Endothelial cell of hepatic sinusoid (primary cell): Measurements from ENCODE around the gene UGT1A7.
"Not testable (repeated sequence)": the region's sequence is repeated elsewhere in the genome, so short reads cannot be mapped to it uniquely, and the experiment has no call there.

Experiments
- in situ Hi-C: cut with HindIII; loops from 2 replicates; pipeline ENCODE4 v1.10.0; 2017; ENCODE audit warnings: low sequenced_read_pairs

The UGT1A7 gene

DNA sequence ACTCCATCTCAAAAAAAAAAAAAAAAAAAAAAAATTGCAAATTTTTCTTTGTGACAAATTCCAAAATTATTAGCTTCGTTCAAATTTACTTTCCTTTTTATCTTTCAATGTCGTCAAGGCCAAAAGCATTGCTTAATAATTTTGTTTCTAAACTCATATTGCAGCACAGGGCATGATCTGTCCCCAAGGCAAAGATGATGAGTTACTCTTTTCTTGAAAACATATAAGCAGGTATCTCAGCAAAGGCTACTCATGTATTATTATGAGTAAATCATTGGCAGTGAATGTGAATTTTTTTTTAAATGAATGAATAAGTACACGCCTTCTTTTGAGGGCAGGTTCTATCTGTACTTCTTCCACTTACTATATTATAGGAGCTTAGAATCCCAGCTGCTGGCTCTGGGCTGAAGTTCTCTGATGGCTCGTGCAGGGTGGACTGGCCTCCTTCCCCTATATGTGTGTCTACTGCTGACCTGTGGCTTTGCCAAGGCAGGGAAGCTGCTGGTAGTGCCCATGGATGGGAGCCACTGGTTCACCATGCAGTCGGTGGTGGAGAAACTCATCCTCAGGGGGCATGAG lies at the start of gene UGT1A7:
TSS of gene UGT1A7 (plus strand) at position 381 of the 579 bp plus-strand sequence. CDS start at position 418, 37 bp downstream.
- in situ Hi-C loops, result no loop called here

DNA sequence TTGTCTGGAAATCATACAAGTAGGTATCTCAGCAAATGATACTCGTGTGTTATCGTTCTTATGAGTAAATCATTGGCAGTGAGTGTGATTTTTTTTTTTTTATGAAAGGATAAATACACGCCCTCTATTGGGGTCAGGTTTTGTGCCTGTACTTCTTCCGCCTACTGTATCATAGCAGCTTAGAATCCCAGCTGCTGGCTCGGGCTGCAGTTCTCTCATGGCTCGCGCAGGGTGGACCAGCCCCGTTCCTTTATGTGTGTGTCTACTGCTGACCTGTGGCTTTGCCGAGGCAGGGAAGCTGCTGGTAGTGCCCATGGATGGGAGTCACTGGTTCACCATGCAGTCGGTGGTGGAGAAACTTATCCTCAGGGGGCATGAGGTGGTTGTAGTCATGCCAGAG lies 45.4 kb upstream of the UGT1A7 start, which contains the start of gene UGT1A10:
TSS of gene UGT1A10 (plus strand) at position 143 of the 400 bp plus-strand sequence. CDS start at position 218, 75 bp downstream.
- in situ Hi-C loops, result not testable (repeated sequence)

DNA sequence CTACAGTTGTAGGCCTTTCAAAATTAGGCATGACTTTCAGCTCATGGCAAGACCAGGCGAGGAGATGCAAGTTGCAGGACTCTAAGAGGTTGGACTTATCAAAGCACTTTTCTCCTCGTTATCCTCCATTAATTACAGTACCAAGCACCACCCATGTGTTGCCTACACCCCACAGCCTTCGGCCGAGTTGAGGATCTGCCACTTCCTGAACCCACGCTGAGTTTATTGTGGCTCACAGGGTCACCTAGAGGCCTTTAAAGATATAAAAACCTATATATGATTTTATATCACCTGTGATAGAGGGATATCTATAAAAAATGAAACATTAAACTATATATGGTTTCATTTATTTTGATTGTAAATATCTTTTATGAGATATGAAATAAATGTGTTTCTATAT lies 42.9 kb upstream of the UGT1A7 start:
- in situ Hi-C loops, result no loop called here

DNA sequence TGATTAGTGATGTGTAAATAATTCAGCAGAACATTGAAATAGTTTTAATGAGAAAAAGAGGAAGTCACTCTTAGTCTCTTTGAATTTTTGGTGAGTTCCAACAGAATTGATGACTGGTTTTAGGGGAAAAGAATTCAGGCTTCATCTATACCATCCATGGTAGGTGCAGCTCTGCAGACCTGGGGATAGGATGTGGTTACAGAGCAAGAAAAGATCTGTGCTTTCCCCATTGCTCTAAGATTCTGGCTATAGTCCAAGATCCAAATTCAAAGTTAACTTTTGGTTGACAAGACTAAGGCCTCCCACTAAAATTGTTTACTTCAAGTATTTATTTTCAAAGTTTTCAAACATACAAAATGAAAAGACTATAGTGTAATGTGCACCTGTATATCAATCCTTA lies 41.8 kb upstream of the UGT1A7 start:
- in situ Hi-C loops, result no loop called here

DNA sequence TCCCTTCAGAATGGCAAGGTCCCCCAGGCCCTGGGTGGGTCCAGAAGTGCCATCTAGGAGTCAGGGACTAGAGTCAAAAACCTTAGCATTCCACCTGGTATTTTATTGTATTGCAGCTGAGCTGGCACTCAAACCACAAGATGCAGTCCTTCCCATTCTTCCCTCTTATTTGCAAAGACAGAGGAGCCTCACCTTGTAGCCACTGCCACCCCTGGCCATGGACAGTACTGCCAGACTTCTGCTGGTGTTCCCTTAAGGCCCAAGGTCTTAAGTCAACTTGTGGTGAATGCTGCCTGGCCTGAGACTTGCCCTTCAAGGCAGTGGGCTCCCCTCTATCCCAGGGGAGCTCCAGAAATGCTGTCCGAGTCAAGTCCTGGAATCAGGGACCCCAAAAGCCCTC lies 38.6 kb upstream of the UGT1A7 start:
- in situ Hi-C loops, result no loop called here

DNA sequence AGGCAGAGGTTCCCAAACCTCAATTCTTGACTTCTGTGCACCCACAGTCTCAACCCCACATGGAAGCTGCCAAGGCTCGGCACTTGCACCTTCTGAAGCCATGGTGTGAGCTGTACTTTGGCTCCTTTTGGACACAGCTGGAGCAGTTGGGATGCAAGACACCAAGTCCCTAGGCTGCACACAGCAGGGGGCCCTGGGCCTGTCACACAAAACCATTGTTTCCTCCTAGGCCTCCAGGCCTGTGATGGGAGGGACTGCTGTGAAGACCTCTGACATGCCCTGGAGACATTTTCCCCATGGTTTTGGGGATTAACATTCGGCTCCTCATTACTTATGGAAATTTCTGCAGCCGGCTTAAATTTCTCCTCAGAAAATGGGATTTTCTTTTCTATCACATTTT lies 35.7 kb upstream of the UGT1A7 start:
- in situ Hi-C loops, result not testable (repeated sequence)

DNA sequence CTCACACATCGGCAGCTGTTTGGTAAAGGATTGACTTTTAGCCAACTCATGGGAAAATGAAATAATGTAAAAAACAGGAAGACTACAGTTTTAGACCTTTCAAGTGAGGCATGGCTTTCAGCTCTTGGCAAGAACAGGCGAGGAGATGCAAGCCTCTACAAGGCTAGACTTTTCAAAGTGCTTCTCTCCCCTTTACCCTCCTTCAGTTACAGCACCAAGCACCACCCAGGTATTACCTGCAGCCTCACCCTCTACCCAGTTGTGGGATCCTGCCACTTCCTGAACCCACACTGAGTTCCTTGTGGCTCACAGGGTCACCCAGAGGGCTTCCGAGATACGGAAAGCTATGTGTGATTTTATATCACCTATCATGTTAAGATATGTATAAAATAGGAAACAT lies 30.7 kb upstream of the UGT1A7 start:
- in situ Hi-C loops, result no loop called here

DNA sequence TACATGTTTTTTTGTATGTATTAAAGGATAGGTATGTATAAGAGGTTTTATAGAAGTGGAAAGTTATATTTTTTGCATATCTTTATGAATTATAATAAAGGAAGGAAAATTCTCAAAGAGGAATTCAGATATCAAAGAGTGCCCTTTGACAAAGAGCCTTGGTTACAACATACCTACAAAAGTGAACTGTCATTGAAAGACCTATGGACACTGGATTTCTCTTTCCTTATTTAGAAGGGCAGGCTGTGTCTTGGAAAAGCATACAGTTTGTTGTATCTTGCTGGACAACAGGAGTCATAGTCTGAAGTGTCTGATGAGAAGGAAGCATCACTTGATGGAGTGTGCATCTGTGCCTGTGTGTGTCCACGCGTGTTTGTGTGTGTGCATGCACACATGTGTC lies 30.3 kb upstream of the UGT1A7 start:
- in situ Hi-C loops, result no loop called here

DNA sequence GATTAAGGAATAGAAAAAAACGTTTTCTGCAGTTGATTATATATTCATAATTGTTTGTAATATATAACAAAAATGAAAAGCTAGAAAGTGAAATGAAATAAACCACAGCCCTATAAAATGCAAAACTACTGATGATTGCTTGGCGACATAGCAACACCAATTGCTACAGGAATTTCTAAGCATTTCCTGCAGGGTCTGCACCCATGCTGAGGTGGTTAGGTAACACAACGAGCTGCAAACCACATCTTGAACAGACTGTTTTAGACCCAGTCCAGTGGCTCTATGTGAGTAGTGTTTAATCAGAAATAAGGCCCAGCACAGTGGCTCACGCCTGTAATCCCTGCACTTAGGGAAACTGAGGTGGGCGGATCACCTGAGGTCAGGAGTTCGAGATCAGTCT lies 27.2 kb upstream of the UGT1A7 start:
- in situ Hi-C loops, result no loop called here

DNA sequence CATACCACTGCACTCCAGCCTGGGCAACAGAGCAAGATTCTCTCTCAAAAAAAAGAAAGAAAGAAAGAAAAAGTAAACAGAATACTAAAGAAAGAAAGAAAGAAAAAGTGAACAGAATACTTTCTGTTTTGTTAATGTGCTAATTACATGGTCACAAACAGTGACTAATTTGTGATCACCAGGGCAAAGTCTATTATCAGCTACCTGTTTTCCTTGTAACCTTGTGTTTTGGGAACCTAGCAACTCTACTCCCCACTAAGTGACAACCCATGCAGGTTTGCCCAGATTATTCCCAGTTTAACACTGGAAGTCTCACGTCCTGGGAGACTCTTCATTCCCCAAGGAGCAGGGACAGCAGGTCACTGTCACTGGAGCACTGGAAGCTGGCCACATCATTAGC lies 26.7 kb upstream of the UGT1A7 start:
- in situ Hi-C loops, result no loop called here

DNA sequence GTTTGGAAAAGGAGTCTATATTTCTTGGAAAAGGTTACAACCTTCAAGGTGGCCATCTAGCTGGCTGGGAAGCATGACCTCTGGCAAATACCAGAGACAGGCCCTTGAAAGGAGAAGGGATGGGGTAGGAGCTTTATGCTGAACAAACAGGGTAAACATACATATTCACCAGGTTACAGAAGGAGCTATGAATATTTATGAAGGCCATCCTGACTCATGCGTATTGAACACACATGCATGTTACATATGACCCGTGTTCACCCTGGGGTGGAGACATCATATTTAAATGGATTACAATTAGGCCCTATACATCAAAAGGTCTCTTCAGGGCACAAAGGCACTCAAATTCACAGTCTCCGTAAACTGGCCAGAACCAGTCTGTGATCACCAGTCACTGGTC lies 25.8 kb upstream of the UGT1A7 start:
- in situ Hi-C loops, result not testable (repeated sequence)

DNA sequence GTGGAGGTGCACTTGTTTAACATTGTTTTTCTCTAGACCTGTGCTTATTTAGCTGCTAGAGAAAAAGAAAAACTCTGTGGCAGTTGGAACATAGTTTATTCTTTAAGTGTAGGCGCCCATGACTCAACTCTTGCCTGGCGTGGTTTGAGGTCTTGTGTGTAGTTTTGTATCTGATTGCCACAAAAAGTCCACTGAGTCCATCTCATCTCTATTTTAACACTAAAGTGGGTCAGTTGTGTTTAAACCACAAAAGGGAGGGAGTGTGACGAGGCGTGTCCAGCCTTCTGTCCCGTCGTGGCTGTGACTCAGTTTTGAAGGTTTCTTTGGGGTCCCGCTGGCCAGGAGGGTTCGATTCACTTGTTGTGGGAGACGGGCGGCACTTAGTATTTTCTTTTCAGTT lies 25.3 kb upstream of the UGT1A7 start:
- in situ Hi-C loops, result no loop called here

DNA sequence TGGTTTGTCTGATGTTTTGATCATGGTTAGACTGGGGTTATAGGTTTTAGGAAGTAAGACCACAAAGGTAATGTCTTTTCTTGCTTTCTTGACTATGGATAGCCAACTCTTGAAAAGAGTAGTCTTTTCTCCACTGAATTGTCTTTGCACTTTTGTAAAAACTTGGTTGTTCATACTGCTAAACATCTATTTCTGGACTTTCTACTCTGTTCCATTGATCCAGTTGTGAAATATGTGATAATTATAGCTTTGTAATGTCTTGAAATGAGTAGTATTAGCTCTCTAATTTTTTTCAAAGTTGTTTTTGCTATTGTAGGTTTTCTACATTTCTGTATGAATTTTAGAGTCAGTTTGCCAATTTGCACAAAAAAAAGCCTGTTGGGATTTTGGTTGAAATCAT lies 23.1 kb upstream of the UGT1A7 start:
- in situ Hi-C loops, result no loop called here

DNA sequence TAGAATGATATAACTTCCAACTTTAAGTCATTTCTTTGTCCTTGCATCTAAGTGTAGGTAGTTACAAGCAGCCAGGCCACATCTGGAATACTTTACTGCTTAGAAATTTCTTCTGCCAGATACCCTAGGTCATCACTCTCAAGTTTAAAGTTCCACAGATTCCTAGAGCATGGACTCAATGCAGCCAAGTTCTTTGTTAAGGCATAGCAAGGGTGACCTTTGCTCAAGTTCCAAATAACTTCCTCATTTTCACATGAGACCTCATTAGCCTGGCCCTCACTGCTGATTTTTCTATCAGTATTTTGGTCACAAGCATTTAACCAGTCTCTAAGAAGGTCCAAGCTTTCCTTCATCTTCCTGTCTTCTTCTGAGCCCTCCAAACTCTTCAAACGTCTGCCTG lies 17.8 kb upstream of the UGT1A7 start:
- in situ Hi-C loops, result no loop called here

DNA sequence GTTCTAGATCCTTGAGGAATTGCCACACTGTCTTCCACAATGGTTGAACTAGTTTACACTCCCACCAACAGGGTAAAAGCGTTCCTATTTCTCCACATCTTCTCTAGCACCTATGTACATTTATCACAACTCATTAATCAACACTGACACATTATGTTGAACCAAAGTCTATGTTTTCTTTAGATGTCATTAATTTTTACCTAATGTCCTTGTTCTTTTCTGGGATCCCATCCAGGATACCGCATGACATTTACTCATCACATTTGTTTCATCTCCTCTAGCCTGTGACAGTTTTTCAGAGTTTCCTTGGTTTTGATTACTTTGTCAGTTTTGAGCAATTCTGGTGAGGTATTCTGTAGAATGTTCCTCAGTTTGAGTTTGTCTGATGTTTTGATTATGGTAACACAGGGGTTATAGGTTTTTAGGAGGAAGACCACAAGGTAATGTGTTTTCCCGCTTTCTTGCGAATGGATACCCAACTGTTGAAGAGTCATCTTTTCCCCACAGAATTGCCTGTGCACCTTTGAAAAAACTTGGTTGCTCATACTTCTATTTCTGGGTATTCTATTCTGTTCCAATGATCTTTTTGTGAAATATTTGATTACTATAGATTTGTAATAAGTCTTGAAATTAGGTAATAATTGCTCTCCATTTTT lies 13.0 kb upstream of the UGT1A7 start:
- in situ Hi-C loops, result no loop called here

DNA sequence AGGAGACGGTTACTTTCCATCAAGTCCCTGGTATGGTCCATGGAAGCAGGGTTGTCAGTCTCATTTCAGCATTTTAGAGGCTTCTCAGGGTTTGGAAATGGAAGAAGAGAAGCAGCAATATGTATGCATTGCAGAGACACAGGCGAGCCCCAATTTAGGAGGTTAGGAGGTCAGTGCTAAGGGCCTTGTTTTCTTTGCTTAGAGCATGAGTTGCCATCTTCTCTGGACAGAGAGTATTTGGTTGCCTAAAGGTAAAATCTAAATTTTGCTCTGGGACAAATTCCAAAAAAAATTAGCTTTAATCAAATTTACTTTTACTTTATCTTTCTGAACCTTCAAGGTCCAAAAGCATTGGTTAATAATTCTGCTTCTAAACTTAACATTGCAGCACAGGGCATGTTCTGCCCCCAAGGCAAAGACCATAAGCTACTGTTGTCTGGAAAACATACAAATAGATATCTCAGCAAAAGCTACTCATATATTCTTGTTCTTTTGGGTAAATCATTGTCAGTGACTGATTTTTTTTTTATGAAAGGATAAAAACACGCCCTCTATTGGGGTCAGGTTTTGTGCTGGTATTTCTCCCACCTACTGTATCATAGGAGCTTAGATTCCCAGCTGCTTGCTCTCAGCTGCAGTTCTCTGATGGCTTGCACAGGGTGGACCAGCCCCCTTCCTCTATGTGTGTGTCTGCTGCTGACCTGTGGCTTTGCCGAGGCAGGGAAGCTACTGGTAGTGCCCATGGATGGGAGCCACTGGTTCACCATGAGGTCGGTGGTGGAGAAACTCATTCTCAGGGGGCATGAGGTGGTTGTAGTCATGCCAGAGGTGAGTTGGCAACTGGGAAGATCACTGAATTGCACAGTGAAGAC lies 10.2 kb upstream of the UGT1A7 start, which contains the start of gene UGT1A9:
TSS of gene UGT1A9 (plus strand) at position 609 of the 872 bp plus-strand sequence. CDS start at position 646, 37 bp downstream.
- in situ Hi-C loops, result no loop called here

DNA sequence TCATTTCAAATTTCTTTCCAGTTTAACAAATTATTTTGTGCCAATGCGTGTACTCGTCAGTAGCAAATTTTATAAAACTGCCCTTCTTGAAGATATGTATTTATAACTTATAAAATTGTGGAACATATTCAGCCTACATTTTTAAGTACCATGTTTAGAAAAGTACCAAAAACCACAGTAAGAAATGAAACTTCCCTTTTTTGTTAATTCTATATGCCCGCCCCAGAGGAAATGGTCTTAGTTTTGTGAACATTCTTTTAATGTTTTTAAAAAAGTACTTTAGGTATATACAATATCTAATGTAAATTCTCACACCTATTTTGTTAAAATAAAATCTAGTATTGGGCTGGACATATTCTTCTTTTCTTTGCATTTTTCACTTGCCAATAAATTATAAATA lies 8.8 kb upstream of the UGT1A7 start:
- in situ Hi-C loops, result no loop called here

DNA sequence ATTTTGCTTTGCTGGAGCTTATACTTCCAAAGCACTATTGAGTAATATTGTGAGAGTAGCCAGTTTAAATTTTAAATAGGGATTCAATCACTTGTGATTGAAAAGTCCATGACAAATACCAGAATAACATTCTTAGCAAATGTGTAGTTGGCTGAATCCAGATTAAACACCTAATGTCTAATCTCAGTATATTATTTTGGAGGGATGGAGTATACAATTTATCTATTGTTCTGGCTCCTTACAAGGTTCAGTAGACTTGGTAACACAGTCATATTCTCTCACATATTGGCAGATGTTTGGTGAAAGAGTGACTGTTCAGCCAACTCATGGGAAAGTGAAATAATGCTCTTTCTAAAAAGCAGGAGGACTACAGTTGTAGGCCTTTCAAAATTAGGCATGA lies 7.8 kb upstream of the UGT1A7 start:
- in situ Hi-C loops, result no loop called here

DNA sequence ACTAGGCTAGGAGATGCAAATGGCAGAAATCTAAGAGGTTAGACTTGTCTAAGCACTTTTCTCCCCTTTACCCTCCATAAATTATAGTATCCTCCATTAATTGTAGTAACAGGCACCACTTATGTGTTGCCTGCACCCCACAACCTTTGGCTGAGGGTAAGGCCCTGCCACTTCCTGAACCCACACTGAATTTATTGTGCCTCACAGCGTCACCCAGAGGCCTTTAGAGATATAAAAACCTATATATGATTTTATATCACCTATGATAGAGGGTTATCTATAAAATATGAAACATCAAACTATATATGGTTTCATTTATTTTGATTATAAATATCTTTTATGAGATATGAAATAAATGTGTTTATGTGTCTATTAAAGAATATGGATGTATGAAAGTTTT lies 7.4 kb upstream of the UGT1A7 start:
- in situ Hi-C loops, result no loop called here

DNA sequence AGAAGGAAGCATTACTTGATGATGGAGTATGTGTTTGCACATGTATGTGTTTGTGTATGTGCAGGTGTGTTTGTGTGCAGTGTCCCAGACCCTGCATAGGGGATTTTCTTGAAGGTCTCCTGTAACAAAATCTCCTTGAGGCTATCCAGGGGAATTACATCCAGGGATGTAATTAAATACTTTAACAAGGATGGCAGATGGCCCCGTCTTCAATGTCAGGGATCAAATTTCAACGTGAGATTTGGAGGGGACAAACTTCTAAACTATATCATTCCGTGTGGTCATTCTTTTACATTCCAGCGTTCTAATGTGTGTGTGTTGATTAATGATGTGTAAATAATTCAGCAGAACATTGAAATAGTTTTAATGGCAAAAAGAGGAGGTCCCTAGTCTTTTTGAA lies 6.7 kb upstream of the UGT1A7 start:
- in situ Hi-C loops, result no loop called here

DNA sequence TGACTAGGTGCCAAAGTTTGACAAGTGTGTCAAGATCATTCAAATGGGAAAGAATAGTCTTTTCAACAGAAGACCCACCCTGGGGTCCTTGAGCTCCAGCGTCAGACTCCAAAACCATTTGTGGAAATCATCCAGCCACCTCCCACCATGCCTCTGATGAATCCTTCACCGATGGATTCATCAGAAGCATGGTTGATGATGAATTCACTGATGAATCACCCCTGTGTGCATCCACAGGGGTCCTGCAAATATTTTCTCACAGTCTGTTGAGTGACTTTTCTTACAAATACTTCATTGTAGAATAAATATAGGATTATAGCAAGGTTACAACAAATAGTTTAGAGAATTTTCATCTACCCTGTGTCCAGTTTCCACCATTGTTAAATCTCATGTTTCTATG lies 5.7 kb upstream of the UGT1A7 start:
- in situ Hi-C loops, result no loop called here

DNA sequence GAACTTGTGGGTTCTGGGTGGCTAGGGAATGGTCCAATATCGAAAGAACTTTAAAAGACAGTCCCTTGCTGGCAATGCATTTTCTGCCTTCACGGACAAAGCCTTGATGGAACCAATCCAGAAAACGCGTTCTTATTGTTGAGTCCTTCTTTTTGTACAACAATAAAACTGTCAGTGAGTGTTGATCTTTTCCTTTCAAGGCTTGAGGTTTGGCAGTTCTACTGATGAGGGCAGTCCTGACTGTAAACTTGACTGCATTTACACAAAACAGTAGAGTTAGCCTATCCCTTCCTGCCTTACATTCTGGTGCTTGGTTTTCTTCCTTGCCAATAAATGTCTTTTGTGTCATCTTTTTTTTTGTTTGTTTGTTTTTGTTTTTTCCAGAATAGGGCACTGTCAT lies 2.5 kb upstream of the UGT1A7 start:
- in situ Hi-C loops, result no loop called here
